OCI-LY1 (cell line): ENCODE measurements around the gene UBR2.

Experiments
- H2AFZ ChIP-seq: fragments of 200-600 bp; sonication (generic), shearing (Covaris generic); 2 replicates; pipeline ENCODE4 v1.6.0; 2014; ENCODE audit warnings: antibody characterized with exemption, mild to moderate bottlenecking, low read length
- H3F3A ChIP-seq: fragments of 200-600 bp; sonication (generic), shearing (Covaris generic); 2 replicates; pipeline ENCODE4 v1.6.0; 2014; ENCODE audit warnings: mild to moderate bottlenecking, antibody characterized with exemption, low read length, moderate library complexity; ENCODE audit not compliant: insufficient read depth
- H3K27ac ChIP-seq: fragments of 200-600 bp; sonication (generic); 2 replicates; pipeline ENCODE4 v1.5.1; 2014; ENCODE audit warnings: low read length, mixed run types, mild to moderate bottlenecking, low read depth; ENCODE audit not compliant: poor library complexity, severe bottlenecking
- H3K27me3 ChIP-seq: fragments of 200-600 bp; sonication (generic); 2 replicates; pipeline ENCODE4 v1.6.0; 2014; ENCODE audit warnings: antibody characterized with exemption, mild to moderate bottlenecking, low read length, moderate library complexity; ENCODE audit not compliant: insufficient read depth
- H3K36me3 ChIP-seq: fragments of 200-600 bp; sonication (generic); 2 replicates; pipeline ENCODE4 v1.6.1; 2014; ENCODE audit warnings: mild to moderate bottlenecking, antibody characterized with exemption, low read length, moderate library complexity, mixed read lengths; ENCODE audit not compliant: insufficient read depth
- H3K4me1 ChIP-seq: fragments of 200-600 bp; sonication (generic); 2 replicates; pipeline ENCODE4 v1.5.1; 2014; ENCODE audit warnings: mild to moderate bottlenecking, low read length, moderate library complexity; ENCODE audit not compliant: insufficient read depth, severe bottlenecking
- H3K4me2 ChIP-seq: fragments of 200-600 bp; sonication (generic), shearing (Covaris generic); 2 replicates; pipeline ENCODE4 v1.6.1; 2014; ENCODE audit warnings: low read length
- H3K4me3 ChIP-seq: fragments of 200-600 bp; sonication (generic); 2 replicates; pipeline ENCODE4 v1.5.1; 2014; ENCODE audit warnings: low read length, low read depth, mild to moderate bottlenecking, mixed read lengths; ENCODE audit not compliant: poor library complexity, severe bottlenecking
- H3K79me2 ChIP-seq: fragments of 200-600 bp; shearing (Covaris generic); 2 replicates; pipeline ENCODE4 v1.6.1; 2016; ENCODE audit warnings: mixed run types, low read length, mixed read lengths; ENCODE audit not compliant: insufficient read depth
- H3K9ac ChIP-seq: fragments of 200-600 bp; sonication (generic), shearing (Covaris generic); 2 replicates; pipeline ENCODE4 v1.6.1; 2014; ENCODE audit warnings: mild to moderate bottlenecking, low read length, mixed read lengths
- H3K9me2 ChIP-seq: fragments of 200-600 bp; sonication (generic), shearing (Covaris generic); 2 replicates; pipeline ENCODE4 v1.6.1; 2014; ENCODE audit warnings: low read depth, mild to moderate bottlenecking, low read length, mixed read lengths
- H3K9me3 ChIP-seq: fragments of 200-600 bp; shearing (Covaris generic); 2 replicates; pipeline ENCODE4 v1.6.1; 2014; ENCODE audit warnings: low read length, mixed read lengths
- H4K20me1 ChIP-seq: fragments of 200-600 bp; sonication (generic), shearing (Covaris generic); 2 replicates; pipeline ENCODE4 v1.6.0; 2016; ENCODE audit warnings: mild to moderate bottlenecking, low read length; ENCODE audit not compliant: insufficient read depth
- EZH2 ChIP-seq: fragments of 200-600 bp; sonication (generic), shearing (Covaris generic); IDR thresholded peaks from 2 replicates; pipeline ENCODE4 v1.8.0; 2017; ENCODE audit warnings: borderline replicate concordance, mixed run types, mild to moderate bottlenecking, antibody characterized with exemption, low read length, moderate library complexity, mixed read lengths
- TF ChIP-seq, protein P1 (sequence below): fragments of 200-600 bp; sonication (generic), shearing (Covaris generic); IDR thresholded peaks from 2 replicates; pipeline ENCODE4 v1.5.1; 2017; ENCODE audit warnings: mild to moderate bottlenecking, antibody characterized with exemption, low read length, moderate library complexity, mixed read lengths

Gene UBR2

DNA sequence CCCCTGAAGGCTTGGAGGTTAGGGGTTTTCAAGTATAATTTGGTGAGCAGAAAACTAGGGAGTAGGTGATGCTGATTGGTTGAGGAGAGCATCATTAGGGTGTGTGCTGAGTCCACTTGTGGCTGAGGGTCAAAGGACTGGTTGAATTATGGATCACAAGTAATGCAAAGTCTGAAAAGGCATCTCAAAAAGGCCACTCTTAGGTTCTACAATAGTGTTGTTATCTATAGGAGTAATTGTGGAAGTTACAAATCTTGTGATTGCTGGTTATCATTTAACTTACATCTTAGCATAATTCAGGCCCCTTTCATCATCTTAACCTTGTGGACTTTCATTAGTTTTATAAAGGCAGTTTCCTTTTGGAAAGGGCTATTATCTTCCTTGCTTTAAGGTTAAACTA lies 60.8 kb downstream of the UBR2 start:
- Histone ChIP-seq H3K9ac (no peak overlapping the region), H3K27me3 (no peaks in the 10 kb centered on the region), H3K4me3 (no peak overlapping the region), H2AFZ (no peak overlapping the region), H3K27ac (no peak overlapping the region), H3K9me3 (no peaks in the 10 kb centered on the region), H3K4me1 (no peaks in the 10 kb centered on the region), H3F3A (no peaks in the 10 kb centered on the region), H3K79me2 (no peaks in the 10 kb centered on the region), H4K20me1 (no peaks in the 10 kb centered on the region), H3K9me2 (no peaks in the 10 kb centered on the region), H3K4me2 (no peak overlapping the region), H3K36me3 (peaks cover 23% of the 10 kb centered on the region)
- TF ChIP-seq, protein P1, sequence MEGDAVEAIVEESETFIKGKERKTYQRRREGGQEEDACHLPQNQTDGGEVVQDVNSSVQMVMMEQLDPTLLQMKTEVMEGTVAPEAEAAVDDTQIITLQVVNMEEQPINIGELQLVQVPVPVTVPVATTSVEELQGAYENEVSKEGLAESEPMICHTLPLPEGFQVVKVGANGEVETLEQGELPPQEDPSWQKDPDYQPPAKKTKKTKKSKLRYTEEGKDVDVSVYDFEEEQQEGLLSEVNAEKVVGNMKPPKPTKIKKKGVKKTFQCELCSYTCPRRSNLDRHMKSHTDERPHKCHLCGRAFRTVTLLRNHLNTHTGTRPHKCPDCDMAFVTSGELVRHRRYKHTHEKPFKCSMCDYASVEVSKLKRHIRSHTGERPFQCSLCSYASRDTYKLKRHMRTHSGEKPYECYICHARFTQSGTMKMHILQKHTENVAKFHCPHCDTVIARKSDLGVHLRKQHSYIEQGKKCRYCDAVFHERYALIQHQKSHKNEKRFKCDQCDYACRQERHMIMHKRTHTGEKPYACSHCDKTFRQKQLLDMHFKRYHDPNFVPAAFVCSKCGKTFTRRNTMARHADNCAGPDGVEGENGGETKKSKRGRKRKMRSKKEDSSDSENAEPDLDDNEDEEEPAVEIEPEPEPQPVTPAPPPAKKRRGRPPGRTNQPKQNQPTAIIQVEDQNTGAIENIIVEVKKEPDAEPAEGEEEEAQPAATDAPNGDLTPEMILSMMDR = no peak
- TF ChIP-seq EZH2 = no peak

DNA sequence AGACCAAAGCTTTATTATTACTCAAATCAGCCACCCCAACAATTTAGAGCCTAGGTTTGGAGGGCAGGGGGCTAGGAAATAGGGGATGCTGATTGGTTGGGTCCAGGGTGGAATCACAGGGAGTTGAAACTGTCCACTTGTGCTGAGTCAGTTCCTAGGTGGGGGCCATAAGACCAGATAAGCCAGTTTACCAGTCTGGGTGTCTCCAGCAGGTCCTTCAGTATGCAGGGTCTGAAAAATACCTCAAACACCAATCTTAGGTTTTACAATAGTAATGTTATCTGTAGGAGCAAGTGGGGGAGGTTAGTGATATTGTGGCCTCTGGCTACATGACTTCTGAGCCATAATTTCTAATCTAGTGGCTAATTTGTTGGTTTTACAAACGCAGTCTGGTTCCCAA lies 63.2 kb downstream of the UBR2 start:
- Histone ChIP-seq H4K20me1 (no peaks in the 10 kb centered on the region), H3K27me3 (no peaks in the 10 kb centered on the region), H3K4me3 (no peak overlapping the region), H3K4me2 (no peak overlapping the region), H3K4me1 (no peaks in the 10 kb centered on the region), H3K9me3 (no peaks in the 10 kb centered on the region), H3K9me2 (no peaks in the 10 kb centered on the region), H3K36me3 (peaks cover 25% of the 10 kb centered on the region), H2AFZ (no peak overlapping the region), H3K27ac (no peak overlapping the region), H3F3A (no peaks in the 10 kb centered on the region), H3K79me2 (no peaks in the 10 kb centered on the region), H3K9ac (no peak overlapping the region)
- no peak for TF ChIP-seq EZH2
- TF ChIP-seq, protein P1 = no peak

DNA sequence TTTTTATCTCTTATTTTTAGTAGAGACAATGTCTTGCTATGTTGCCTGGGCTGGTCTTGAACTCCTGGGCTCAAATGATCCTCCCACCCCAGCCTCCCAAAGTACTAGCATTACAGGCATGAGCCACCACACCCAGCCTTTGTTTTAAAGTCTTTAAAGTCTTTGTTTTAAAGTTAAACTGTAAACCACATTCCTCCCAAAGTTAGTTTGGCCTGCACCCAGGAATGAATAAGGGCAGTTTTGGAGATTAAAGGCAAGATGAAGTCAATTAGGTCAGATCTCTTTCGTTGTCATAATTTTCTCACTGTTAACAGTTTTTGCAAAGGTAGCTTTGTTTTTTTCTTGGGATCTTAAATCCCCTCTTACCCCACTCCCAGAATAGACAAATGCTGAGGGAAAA lies 63.8 kb downstream of the UBR2 start:
- H3K9ac ChIP-seq = no peak overlapping the region
- no peaks in the 10 kb centered on the region for H3K9me2 ChIP-seq
- no peaks in the 10 kb centered on the region for H3K9me3 ChIP-seq
- H3K27ac ChIP-seq = no peak overlapping the region
- no peak overlapping the region for H3K4me2 ChIP-seq
- no peaks in the 10 kb centered on the region for H4K20me1 ChIP-seq
- H3K27me3 ChIP-seq = no peaks in the 10 kb centered on the region
- TF ChIP-seq, protein P1 = no peak
- no peak for TF ChIP-seq EZH2
- no peak overlapping the region for H2AFZ ChIP-seq
- H3K4me1 ChIP-seq = no peaks in the 10 kb centered on the region
- H3K4me3 ChIP-seq = no peak overlapping the region
- no peaks in the 10 kb centered on the region for H3F3A ChIP-seq
- peaks cover 31% of the 10 kb centered on the region for H3K36me3 ChIP-seq
- H3K79me2 ChIP-seq = no peaks in the 10 kb centered on the region
